A204.1 (cell line): ENCODE data around the gene SEC23IP.

Source experiments
- FAIRE-seq: peaks from 2 replicates; lab custom pipeline; 2012; peaks lifted over from hg19 to GRCh38; lab: Jason Lieb, UNC

SEC23IP gene

DNA sequence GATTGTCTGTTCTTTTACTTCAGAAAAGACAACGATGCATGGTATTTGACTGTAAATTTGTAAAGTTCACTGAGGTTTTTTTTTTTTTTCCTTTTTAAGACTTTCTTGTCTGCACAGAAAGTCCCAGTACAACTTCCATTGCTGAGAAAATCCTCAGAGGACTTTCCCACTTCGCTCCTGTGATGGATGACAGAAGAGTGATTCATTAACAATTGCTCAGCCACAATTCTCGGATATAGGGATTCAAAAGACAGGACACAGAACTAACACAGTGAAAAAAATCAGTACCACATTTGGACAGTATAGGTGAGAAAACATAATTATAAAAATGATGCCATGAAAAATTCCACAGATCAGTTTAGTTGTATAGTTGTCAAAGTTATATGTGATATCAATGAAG lies 48.0 kb downstream of the SEC23IP start:
- FAIRE-seq: no peak

GRCh38 chr10:119942973-119943372 lies 50.4 kb downstream of the SEC23IP start:
- no peak for FAIRE-seq

- FAIRE-seq: no peak
Measured at GRCh38 chr10:119945805-119946204, 53.3 kb downstream of the SEC23IP start.

DNA sequence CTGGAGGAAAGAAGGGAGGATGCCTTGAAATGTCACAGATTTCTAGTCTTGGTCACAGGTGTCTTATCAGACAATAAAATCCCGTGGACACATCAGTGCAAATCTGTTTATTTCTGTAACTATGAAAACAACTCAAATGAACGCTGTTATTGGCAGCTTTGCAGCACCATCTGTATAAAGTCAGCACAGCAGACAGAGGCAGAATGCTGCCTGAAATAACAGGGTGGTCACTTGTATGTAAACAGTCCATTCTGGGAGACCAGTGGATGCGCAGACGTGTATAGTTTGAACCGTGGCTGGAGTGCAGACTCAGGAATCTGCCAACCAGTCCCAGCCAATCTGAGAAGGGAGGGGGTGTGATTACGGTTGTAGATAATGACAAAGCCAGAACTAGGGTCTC lies 54.8 kb downstream of the SEC23IP start:
- no peak for FAIRE-seq

- FAIRE-seq: no peak
Measured at GRCh38 chr10:119957451-119957850, 64.9 kb downstream of the SEC23IP start.

DNA sequence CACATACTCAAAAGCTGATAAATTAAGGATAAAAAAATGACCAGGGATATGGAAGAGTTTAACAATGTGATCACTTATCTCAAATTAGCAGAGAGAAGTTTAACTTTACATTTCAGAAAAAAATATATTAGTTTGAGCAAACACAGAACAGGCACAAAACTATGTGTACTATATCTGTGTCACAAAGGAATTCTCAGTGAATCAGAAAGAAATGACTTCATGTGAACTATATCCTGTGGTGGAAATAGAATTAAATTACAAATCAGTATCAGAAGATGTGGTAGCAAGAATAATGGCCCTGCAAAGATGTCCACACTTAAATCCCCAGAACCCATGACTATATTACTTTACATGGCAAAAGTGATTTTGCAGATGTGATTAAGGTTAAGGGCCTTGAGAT lies 70.3 kb downstream of the SEC23IP start:
- no peak for FAIRE-seq

- FAIRE-seq: no peak
Measured at GRCh38 chr10:119967066-119967465, 74.5 kb downstream of the SEC23IP start.

DNA sequence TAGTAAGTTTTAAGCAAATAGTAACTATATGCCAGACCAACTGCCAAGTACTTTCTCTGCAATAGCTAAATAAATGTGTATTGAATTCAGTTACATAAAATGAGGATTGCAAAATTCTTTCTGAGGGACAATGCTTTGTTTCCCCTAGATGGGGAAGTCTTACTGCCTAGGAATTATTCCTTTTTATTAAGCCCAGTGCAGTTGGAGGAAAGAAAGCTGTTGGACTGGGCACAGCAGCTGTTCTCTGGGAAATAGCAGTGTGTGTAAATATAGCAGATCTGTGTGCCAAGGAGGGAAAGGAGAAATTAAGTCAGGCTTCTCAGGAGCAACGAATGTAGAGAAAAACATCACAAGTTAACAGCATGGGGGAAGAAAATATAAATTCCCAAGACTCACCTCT lies 77.1 kb downstream of the SEC23IP start:
- no peak for FAIRE-seq

DNA sequence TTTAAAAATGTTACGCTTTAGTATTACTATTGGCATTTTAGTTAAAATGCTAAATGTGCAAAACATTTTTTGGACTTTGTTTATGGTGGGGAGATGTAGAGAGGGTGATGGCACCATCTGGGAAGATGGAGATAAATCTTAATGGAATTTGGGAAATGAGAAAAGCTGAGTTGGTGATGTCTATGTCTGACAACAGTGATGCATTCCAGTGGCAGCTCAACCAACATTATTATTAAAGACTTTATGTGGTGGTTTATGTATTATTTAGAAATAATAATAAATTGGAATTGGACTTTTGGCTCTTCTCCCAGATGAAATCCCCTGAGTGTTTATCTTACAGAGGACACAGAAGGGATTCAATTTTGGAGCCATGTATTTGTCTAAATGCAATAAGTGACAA lies 77.6 kb downstream of the SEC23IP start:
- FAIRE-seq: no peak

DNA sequence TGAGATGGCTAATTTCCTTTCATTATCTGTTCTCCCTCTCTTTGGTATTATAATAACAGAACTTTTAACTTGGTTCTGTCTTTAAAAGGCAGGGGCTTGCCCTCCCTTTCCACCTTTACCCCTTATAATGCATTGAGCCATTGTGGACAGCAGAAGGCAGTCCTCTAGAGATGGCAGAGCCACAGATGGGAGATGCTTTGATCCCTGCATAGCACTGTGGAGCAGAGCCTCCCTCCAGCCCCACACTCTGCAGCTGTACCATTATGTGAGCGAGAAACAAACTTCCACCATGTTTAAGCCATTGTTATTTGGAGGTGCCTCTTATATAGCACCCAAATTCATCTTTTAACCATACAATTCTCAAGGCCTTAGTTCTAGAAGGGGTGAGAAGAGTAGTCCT lies 78.4 kb downstream of the SEC23IP start:
- FAIRE-seq: no peak

DNA sequence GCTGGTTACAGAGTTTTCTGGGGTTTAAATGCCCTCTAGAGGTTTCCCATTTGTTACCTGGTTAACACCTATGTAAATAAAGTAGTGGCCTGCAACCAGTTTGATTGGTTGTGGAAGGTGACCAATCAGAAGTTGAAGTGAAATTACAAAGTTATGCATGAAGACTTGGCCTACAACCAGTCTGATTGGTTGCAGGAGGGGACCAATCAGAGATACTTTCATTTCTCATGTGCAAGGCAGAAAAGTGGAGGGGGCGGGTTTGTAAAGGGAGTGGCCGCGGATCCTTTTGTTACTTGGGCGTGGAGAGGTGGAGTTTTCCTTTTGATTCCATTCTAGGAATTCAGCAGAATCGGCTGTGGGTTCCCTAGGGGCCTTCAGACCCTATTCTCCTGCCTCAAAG lies 80.8 kb downstream of the SEC23IP start:
- FAIRE-seq: no peak

DNA sequence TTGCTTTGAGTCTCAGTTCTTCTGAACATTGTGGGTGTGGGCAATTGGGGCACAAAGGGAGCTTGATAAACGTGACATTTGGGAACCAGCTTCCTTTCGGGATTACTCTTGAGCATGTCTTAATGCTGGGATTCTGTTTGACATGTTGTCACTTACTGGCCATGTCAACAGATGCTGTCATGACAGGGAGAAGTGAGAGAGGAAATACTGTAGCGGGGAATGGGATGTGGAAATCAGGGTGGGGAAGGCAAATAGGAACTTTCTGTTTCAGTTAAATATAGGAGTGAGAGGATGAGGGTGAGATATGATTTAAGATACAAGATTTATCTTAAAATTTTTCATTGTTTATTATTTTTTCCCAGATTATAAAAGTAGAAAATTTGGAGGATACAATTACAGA lies 83.9 kb downstream of the SEC23IP start:
- no peak for FAIRE-seq

DNA sequence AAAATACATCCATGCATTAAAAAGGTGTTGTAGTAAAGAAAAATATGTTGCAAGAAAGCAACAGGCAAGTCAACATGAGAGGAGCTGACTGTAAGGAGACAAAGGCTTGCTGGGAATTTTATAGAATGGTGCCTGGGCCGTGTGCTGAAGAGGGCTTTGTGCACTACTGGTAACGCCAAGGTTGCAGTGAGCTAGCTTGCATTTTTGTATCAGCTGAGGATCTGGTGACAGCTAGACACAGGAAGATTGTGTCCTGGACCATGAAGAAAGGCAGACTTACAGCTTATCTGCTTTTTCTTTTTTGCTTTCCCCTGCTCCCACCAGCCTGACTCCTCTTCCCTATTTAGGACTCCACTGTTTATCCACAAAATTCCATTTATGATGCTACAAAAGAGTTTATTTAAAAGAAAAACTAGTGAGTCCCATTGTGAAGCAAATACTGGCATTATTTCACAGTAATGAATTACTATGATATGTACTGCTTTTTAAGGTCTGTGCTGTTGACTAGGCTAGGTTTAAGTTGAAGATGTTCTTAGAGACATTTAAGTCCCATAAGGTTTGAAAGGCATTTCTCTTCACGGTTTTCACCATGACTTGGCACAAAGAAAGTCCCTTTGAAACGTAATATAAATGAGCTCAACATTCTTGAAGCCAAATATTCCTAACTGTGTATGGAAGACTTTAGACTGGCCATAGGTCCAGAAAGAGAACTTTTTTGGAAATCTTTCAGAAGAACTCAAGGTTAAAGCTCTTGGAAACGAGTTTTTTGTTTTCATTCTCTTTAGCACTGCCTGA lies 88.6 kb downstream of the SEC23IP start:
- FAIRE-seq: no peak

GRCh38 chr10:119981826-119982225 lies 89.3 kb downstream of the SEC23IP start:
- no peak for FAIRE-seq

DNA sequence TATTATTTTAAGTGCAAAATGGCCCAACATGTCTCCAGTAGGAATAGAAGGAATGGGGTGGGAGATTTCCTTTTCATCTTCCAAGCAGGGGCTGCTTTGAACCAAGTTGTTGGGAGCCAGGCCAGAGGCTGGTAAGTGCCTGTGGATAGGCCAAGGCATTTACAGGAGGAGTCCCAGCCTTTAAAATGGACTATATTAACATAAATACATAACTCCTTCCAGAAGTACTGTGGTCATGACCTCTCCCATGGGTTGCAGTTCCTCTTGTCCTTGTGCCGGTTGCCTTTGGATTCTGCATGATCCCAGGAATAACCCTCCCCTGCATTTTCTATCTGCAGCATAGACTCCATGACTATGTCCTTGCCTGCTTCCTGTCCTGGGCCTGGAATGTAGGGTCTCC lies 95.8 kb downstream of the SEC23IP start:
- FAIRE-seq: no peak

GRCh38 chr10:119989966-119990365 lies 97.4 kb downstream of the SEC23IP start:
- FAIRE-seq: no peak

- FAIRE-seq: no peak
Measured at GRCh38 chr10:119991066-119991465, 98.5 kb downstream of the SEC23IP start.

DNA sequence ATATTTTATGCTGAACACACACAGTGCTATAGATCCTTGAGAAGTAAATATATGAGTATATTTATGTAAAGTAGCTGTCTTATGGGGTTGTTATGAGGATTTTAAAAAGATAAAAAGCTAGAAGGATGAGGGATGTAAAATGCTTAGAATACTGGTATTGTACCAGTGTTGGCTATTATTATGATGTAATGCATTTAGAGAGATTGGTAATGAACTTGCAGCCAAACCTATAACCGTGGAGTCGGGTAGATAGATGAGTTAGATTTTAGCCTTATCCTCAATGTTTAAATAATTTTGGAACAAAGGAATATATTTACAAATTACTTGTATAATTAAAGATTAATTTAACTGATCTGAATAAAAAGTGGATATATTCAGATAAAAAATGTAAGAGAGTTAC lies 99.3 kb downstream of the SEC23IP start:
- no peak for FAIRE-seq
